D721Med (cell line): ENCODE results near the gene COX6A2.

Experiments
- DNase-seq: peaks from one replicate; pipeline ENCODE4 v3.0.0; 2011; ENCODE audit warnings: low spot score; ENCODE audit not compliant: insufficient read length
- FAIRE-seq: peaks from 2 replicates; lab custom pipeline; 2011; peaks lifted over from hg19 to GRCh38; lab: Jason Lieb, UNC
- TF ChIP-seq, protein P1 (sequence below): IDR thresholded peaks from 2 replicates; pipeline ENCODE4 v1.5.1; 2012; ENCODE audit warnings: mild to moderate bottlenecking, control low read depth; ENCODE audit not compliant: insufficient read depth; ENCODE audit errors: missing control alignments

The COX6A2 gene

DNA sequence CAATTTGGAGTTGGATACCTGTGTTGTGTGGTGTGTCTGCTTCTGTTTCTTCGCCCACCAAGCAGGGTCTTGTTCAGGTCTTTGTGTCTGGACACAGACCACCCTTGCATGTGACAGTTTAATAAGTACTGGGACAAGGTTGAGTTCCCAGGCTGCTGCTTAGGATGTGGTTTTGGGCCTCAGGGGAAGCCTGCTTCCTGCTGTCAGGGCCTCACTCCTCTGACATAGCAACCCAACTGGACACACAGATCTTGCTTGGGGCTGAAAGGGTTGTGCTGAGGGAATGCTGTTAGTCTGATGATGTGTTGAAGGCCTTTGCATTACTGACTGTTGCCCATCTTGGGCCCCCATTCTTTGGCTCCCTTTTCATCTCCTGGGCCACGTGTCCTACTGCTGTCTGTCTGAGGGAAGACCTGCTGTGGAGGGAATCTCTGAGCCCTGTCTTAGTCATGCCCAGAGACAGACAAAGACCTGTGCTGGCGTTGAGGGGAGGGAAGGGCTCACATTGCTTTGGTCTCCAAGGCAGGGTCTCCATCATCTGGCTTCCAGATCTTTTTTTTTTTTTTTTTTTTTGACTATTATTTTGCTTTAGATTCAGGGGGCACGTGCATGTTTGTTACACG lies 39.1 kb upstream of the COX6A2 start:
- FAIRE-seq (no peak), DNase-seq (no peak)
- TF ChIP-seq, protein P1, sequence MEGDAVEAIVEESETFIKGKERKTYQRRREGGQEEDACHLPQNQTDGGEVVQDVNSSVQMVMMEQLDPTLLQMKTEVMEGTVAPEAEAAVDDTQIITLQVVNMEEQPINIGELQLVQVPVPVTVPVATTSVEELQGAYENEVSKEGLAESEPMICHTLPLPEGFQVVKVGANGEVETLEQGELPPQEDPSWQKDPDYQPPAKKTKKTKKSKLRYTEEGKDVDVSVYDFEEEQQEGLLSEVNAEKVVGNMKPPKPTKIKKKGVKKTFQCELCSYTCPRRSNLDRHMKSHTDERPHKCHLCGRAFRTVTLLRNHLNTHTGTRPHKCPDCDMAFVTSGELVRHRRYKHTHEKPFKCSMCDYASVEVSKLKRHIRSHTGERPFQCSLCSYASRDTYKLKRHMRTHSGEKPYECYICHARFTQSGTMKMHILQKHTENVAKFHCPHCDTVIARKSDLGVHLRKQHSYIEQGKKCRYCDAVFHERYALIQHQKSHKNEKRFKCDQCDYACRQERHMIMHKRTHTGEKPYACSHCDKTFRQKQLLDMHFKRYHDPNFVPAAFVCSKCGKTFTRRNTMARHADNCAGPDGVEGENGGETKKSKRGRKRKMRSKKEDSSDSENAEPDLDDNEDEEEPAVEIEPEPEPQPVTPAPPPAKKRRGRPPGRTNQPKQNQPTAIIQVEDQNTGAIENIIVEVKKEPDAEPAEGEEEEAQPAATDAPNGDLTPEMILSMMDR, result no peak

- DNase-seq (no peak), FAIRE-seq (no peak)
- TF ChIP-seq, protein P1, result no peak
These were observed 38.3 kb upstream of the COX6A2 start for GRCh38 chr16:31466381-31466841.

GRCh38 chr16:31465788-31466370 lies 37.7 kb upstream of the COX6A2 start:
- FAIRE-seq (no peak), DNase-seq (no peak)
- TF ChIP-seq, protein P1, result no peak

GRCh38 chr16:31464781-31465260 lies 36.7 kb upstream of the COX6A2 start:
- TF ChIP-seq, protein P1, result no peak
- FAIRE-seq (no peak), DNase-seq (no peak)

- TF ChIP-seq, protein P1, result no peak
- FAIRE-seq (no peak), DNase-seq (no peak)
These were observed 36.2 kb upstream of the COX6A2 start for GRCh38 chr16:31464348-31464769.

DNA sequence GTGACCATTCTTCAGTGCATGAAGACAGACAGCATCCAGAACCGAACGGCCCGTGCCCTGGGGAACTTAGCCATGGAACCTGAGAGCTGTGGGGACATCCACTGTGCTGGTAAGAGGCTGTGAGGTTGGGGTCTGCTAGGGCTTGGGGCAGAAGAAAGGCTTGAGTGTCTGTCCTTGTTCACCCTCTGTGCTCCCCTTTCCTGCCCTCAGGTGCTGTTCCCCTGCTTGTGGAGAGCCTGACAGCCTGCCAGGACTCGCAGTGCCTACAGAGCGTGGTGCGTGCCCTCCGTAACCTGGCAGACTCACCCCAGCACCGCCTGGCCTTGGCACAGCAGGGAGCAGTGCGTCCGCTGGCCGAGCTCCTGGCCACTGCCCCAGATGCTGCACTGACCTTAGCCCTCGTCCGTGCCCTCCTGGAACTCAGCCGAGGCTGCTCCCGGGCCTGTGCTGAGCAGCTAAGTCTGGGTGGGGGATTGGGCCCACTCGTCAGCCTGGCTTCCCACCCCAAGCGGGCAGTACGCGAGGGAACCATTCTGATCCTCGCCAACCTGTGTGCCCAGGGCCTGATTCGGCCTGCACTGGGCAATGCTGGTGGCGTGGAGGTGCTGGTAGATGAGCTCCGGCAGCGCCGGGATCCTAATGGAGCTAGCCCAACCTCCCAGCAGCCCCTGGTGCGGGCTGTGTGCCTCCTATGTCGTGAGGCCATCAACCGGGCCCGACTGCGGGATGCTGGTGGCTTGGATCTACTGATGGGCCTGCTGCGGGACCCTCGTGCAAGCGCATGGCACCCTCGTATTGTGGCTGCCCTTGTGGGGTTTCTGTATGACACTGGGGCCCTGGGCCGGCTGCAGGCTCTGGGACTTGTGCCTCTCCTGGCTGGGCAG lies 34.0 kb upstream of the COX6A2 start:
- no peak for DNase-seq
- FAIRE-seq, result no peak
- TF ChIP-seq, protein P1, result no peak
